Measurements from ENCODE around the gene UBR4. TPM values are rescaled to one million over a fixed set of nuclear protein-coding genes. Genes with fewer than 3 reads are reported as not detected.

UBR4 gene
- total and polyA plus RNA-seq, 10 of the 15 experiments (the other 5 are each of a cell fraction or from before 2014, with no cell fraction given): 34.2 to 124 (median 56.2) TPM

DNA sequence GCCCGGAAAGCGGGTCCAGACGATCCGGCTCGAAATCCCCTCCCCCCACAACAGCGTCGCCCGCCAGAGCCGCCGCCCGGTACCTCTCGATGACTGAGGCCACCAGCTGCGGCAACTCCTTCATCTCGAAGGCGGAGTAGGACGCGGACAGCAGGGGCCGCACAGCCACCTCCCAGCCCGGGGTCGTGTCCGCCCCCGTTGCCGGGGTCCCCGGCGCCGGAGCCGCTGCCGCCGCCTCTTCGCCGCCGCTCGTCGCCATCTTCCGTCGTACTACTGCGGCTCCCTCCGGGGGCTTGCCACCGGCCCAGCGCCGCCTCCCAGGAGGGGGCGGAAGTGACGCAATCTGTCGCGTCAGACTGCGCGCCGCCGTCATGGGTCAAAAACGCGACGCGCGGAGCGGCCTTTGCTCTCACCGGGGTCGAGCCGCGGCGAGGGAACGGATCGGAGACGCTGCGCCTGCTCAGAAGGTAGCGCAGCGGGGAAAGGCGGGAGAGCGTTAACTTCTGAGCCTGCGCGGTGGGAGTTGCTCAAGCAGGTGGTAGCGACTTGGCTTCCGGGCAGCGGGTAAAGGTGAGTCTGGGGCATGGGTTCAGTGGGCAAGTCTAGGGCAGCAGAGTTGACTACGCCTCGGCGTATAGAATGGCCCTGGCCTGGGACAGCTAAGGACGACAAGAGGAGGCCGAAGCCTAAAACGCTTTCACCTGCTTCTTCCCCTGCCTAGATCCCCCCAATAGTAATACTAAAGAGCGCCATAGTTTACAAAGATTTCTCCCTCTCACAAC, at the start of gene UBR4 (continued):
- no peak for TF ChIP-seq TCF7 (IDR thresholded peaks at IDR 0.05; ENCODE audit: borderline replicate concordance)
- TF ChIP-seq CHD4 (IDR thresholded peaks at IDR 0.05): no peak
- peak; percentile 8 for TF ChIP-seq BCL3 (IDR thresholded peaks at IDR 0.05; ENCODE audit: borderline replicate concordance, insufficient read depth, low read depth, low read length, poor library complexity, severe bottlenecking)
- peak; percentile 85 for TF ChIP-seq POLR2AphosphoS5 (IDR thresholded peaks at IDR 0.05; ENCODE audit: low read length)
- TF ChIP-seq, protein P1, sequence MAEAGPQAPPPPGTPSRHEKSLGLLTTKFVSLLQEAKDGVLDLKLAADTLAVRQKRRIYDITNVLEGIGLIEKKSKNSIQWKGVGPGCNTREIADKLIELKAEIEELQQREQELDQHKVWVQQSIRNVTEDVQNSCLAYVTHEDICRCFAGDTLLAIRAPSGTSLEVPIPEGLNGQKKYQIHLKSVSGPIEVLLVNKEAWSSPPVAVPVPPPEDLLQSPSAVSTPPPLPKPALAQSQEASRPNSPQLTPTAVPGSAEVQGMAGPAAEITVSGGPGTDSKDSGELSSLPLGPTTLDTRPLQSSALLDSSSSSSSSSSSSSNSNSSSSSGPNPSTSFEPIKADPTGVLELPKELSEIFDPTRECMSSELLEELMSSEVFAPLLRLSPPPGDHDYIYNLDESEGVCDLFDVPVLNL (IDR thresholded peaks at IDR 0.05; ENCODE audit: low read depth, low read length): no peak
- no peak for TF ChIP-seq ZNF622 (IDR thresholded peaks at IDR 0.05)
- TF ChIP-seq HDGF (IDR thresholded peaks at IDR 0.05): peak; percentile 78
- TF ChIP-seq, protein P2, sequence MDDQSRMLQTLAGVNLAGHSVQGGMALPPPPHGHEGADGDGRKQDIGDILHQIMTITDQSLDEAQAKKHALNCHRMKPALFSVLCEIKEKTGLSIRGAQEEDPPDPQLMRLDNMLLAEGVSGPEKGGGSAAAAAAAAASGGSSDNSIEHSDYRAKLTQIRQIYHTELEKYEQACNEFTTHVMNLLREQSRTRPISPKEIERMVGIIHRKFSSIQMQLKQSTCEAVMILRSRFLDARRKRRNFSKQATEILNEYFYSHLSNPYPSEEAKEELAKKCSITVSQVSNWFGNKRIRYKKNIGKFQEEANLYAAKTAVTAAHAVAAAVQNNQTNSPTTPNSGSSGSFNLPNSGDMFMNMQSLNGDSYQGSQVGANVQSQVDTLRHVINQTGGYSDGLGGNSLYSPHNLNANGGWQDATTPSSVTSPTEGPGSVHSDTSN (IDR thresholded peaks at IDR 0.05; ENCODE audit: insufficient replicate concordance, low read depth, low read length): no peak
- TF ChIP-seq RAD51 (IDR thresholded peaks at IDR 0.05): no peak
- peak; percentile 91 for TF ChIP-seq RELA (IDR thresholded peaks at IDR 0.05; ENCODE audit: borderline replicate concordance, partially characterized antibody)
- no peak; the same call in 1 of the 2 replicates for TF ChIP-seq TBL1XR1 (IDR thresholded peaks at IDR 0.05; ENCODE audit: low read depth, low read length)
- TF ChIP-seq MYC (IDR thresholded peaks at IDR 0.05; ENCODE audit: insufficient read depth, insufficient read length, insufficient replicate concordance, low read length, severe bottlenecking): no peak
- peak; percentile 18; the same call in 1 of the 2 replicates for TF ChIP-seq SMARCA5 (IDR thresholded peaks at IDR 0.05)
- no peak for TF ChIP-seq RAD21 (IDR thresholded peaks at IDR 0.05; ENCODE audit: insufficient read depth, low read depth, low read length)
- TF ChIP-seq CBX3 (IDR thresholded peaks at IDR 0.05; ENCODE audit: borderline replicate concordance, low read depth): no peak
- TF ChIP-seq RB1 (IDR thresholded peaks at IDR 0.05; ENCODE audit: borderline replicate concordance): peak; percentile 72
- peak; percentile 39 for TF ChIP-seq SP1 (IDR thresholded peaks at IDR 0.05; ENCODE audit: low read depth, low read length)
- 0 out of 4 replicates have a peak, but pooled peaks of 1 of the 2 experiments have one; percentile 37 for TF ChIP-seq EP300 (IDR thresholded peaks at IDR 0.05; ENCODE audit: borderline replicate concordance in 1 of 2, control insufficient read depth in 1 of 2, low read depth in 2 of 2, low read length in 2 of 2)
- no peak for TF ChIP-seq BCL11A (IDR thresholded peaks at IDR 0.05; ENCODE audit: low read depth, low read length)
- peak in 1 of 2 experiments; percentile 78; a peak in 2 of 4 replicates for TF ChIP-seq BHLHE40 (IDR thresholded peaks at IDR 0.05; ENCODE audit: borderline replicate concordance in 1 of 2, low read depth in 2 of 2, low read length in 1 of 2)
- no peak for TF ChIP-seq USF1 (IDR thresholded peaks at IDR 0.05; ENCODE audit: borderline replicate concordance, extremely low read length, insufficient read depth, low read depth, low read length)
- TF ChIP-seq USF2 (IDR thresholded peaks at IDR 0.05; ENCODE audit: borderline replicate concordance, low read depth, low read length): no peak
- no peak for TF ChIP-seq SUPT20H (IDR thresholded peaks at IDR 0.05; ENCODE audit: borderline replicate concordance, control insufficient read depth, low read depth, low read length)
- peak; percentile 70; the same call in 1 of the 2 replicates for TF ChIP-seq RFX5 (IDR thresholded peaks at IDR 0.05; ENCODE audit: low read depth, low read length)

Data from GM12878 (cell line).